Calu3 (cell line): Measurements from ENCODE around the gene FGD1. TPM values are rescaled to one million over a fixed set of nuclear protein-coding genes. Genes with fewer than 3 reads are reported as not detected.
"Not testable (repeated sequence)": the region's sequence is repeated elsewhere in the genome, so short reads cannot be mapped to it uniquely, and the experiment has no call there.

Experiments
- Bru-seq: library from RNA; stranded (reverse); fragments of 400-500 nt; gene quantifications from one replicate; lab custom pipeline; 2021; lab: Mats Ljungman, UMichigan
- BruChase-seq, 2 experiments: library from RNA; stranded (reverse); fragments of 400-500 nt; gene quantifications; one replicate each; lab custom pipeline; 2021; lab: Mats Ljungman, UMichigan
- BruUV-seq: library from RNA; stranded (reverse); fragments of 400-500 nt; replicated peaks from 2 replicates; lab custom pipeline; 2021; lab: Mats Ljungman, UMichigan
- CTCF ChIA-PET: fragments of 300-600 bp; sonication (Branson Sonifier 250); formaldehyde crosslinking; loops from one replicate; lab custom pipeline; 2022; ENCODE audit warnings: antibody characterized with exemption; lab: Charles Lee
- DNase-seq: peaks from one replicate; pipeline ENCODE4 v3.0.0; 2022
- H3K27ac Mint-ChIP-seq: one replicate; pipeline ENCODE4 v1.8.0; 2022; ENCODE audit warnings: mixed read lengths; ENCODE audit not compliant: unreplicated experiment
- H3K27me3 Mint-ChIP-seq: one replicate; pipeline ENCODE4 v1.8.0; 2022; ENCODE audit warnings: mixed read lengths; ENCODE audit not compliant: unreplicated experiment
- H3K36me3 Mint-ChIP-seq: one replicate; pipeline ENCODE4 v1.8.0; 2022; ENCODE audit warnings: mild to moderate bottlenecking, moderate library complexity, mixed read lengths; ENCODE audit not compliant: insufficient read depth, unreplicated experiment
- H3K4me1 Mint-ChIP-seq: one replicate; pipeline ENCODE4 v1.8.0; 2022; ENCODE audit warnings: mild to moderate bottlenecking, low read depth, mixed read lengths; ENCODE audit not compliant: unreplicated experiment
- H3K4me3 Mint-ChIP-seq: one replicate; pipeline ENCODE4 v1.8.0; 2022; ENCODE audit warnings: mild to moderate bottlenecking, low read depth, moderate library complexity, mixed read lengths; ENCODE audit not compliant: unreplicated experiment
- H3K9me3 Mint-ChIP-seq: one replicate; pipeline ENCODE4 v1.8.0; 2022; ENCODE audit warnings: low read depth, mixed read lengths; ENCODE audit not compliant: unreplicated experiment
- CTCF ChIP-seq: fragments of 200-600 bp; IDR thresholded peaks from one replicate; pipeline ENCODE4 v1.8.0; 2022; ENCODE audit warnings: antibody characterized with exemption; ENCODE audit not compliant: unreplicated experiment
- intact Hi-C: fragments of 100-400 bp; cut with micrococcal nuclease; formaldehyde crosslinking; loops from one replicate; pipeline ENCODE4 v1.10.0; 2022; ENCODE audit not compliant: unreplicated experiment
- long read RNA-seq: library from polyadenylated mRNA; stranded (forward); transcript quantifications from one replicate; pipeline ENCODE4 v2.0.0, GENCODE V29; 2022
- total RNA-seq: library from RNA; stranded (reverse); gene quantifications from 2 replicates; pipeline ENCODE4 v1.2.3, GENCODE V29; 2022

FGD1 gene
- 0.59 and 0.97 TPM in 2 replicates for total RNA-seq
- percentile 19 among the genes with signal in this experiment for Bru-seq, nascent RNA
- BruChase-seq, experiment 1, labeled RNA remaining after a 6-hour chase: percentile 19 among the genes with signal in this experiment
- percentile 22 among the genes with signal in this experiment for BruChase-seq, experiment 2, labeled RNA remaining after a 2-hour chase
- long read RNA-seq, full-length matches to known transcripts: 1 of 3 reads
- long read RNA-seq, partial matches to known transcripts: 0 of 3 reads
- long read RNA-seq, other reads (novel, unspliced or antisense): 2 of 3 reads

GRCh38 chrX:54495814-54496516, at the start of gene FGD1:
FGD1 (minus strand) TSS chrX:54496234; CDS start chrX:54495432, 802 bp downstream.
- peaks cover 9% of the 10 kb centered on the region for H3K4me1 Mint-ChIP-seq
- no peaks in the 10 kb centered on the region for H3K9me3 Mint-ChIP-seq
- BruUV-seq: no TSS peak
- peaks cover 8% of the 10 kb centered on the region for H3K36me3 Mint-ChIP-seq
- H3K27ac Mint-ChIP-seq: peak within 1 kb of the TSS; percentile 14
- peak within 1 kb of the TSS; percentile 64 for H3K4me3 Mint-ChIP-seq
- peak; percentile 71 for DNase-seq
- CTCF ChIA-PET: interaction anchor here (0.7 kb wide), 1 partner anchor 673 kb away, joined by 6 read pairs; no protein-coding TSS in a partner anchor
- peaks cover 70% of the 10 kb centered on the region for H3K27me3 Mint-ChIP-seq
- no peak for TF ChIP-seq CTCF
- intact Hi-C loops: no loop called here

DNA sequence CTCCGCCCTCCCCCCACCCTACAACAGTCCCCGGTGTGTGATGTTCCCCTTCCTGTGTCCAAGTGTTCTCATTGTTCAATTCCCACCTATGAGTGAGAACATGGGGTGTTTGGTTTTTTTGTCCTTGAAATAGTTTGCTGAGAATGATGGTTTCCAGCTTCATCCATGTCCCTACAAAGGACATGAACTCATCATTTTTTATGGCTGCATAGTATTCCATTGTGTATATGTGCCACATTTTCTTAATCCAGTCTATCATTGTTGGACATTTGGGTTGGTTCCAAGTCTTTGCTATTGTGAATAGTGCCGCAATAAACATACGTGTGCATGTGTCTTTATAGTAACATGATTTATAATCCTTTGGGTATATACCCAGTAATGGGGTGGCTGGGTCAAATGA, 46.2 kb upstream of the FGD1 start:
- peaks cover 47% of the 10 kb centered on the region for H3K36me3 Mint-ChIP-seq
- H3K27ac Mint-ChIP-seq, CTCF ChIA-PET, H3K4me1 Mint-ChIP-seq, H3K27me3 Mint-ChIP-seq, BruUV-seq, H3K9me3 Mint-ChIP-seq, DNase-seq, intact Hi-C loops, H3K4me3 Mint-ChIP-seq: not testable (repeated sequence)

DNA sequence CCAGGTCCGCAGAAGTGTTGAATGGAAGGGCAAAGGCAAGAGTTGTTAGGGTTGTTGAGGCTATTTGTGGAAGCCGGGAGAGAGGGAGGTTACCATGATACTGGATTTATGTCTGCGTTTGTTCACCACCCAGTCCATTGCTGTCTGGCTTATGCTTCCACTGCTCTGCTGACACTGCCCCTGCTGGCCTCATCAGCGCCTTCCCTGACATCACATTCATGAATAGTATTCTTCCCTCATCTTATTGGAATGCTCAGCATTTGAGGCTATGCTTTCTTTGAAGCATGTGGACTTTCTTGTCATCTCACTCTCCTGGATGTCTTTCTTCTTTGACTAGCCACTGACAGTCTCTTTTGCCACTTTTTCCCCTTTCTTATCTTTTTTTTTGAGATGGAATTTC, 44.3 kb upstream of the FGD1 start:
- Mint-ChIP-seq H3K36me3 (peaks cover 44% of the 10 kb centered on the region), H3K27ac (no peak overlapping the region), H3K9me3 (no peaks in the 10 kb centered on the region), H3K4me3 (no peak overlapping the region), H3K4me1 (no peaks in the 10 kb centered on the region), H3K27me3 (no peaks in the 10 kb centered on the region)
- intact Hi-C loops: no loop called here
- CTCF ChIA-PET: no interaction called here
- DNase-seq: no peak
- no peak for TF ChIP-seq CTCF
- BruUV-seq: no TSS peak

- intact Hi-C loops: no loop called here
- no peak for TF ChIP-seq CTCF
- H3K4me1 Mint-ChIP-seq: peaks cover 22% of the 10 kb centered on the region
- DNase-seq: no peak
- no peak overlapping the region for H3K4me3 Mint-ChIP-seq
- CTCF ChIA-PET: no interaction called here
- no peaks in the 10 kb centered on the region for H3K9me3 Mint-ChIP-seq
- no peak overlapping the region for H3K27ac Mint-ChIP-seq
- peaks cover 53% of the 10 kb centered on the region for H3K36me3 Mint-ChIP-seq
- H3K27me3 Mint-ChIP-seq: no peaks in the 10 kb centered on the region
- BruUV-seq: no TSS peak
Observed at GRCh38 chrX:54534271-54534670, 38.2 kb upstream of the FGD1 start.
